ENCODE results near the gene SMPD1. TPM values are rescaled to one million over a fixed set of nuclear protein-coding genes. Genes with fewer than 3 reads are reported as not detected.

Gene SMPD1
- total RNA-seq, 1 donor from 2014 or later, result 38.5 TPM

DNA sequence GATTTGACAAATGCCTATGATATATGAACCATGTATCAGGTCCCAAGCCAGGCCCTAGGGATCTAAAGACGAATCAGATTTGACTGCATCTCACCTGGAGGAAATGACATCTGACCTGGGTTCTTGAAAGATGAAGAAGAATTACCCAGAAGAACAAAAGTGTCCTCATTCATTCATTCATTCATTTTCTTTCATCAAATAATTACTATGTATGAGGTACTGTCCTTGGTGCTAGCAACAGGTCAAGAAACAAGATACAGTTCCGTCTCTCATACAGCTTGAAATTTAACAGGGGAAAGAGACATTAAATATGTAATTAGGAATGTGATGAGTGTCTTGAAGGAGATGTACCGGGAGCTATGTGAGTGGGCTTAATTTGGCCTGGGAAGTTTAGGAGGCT, 30.4 kb downstream of the SMPD1 start:
- no peak overlapping the region for H3K4me3 Mint-ChIP-seq (ENCODE audit: unreplicated experiment)
- H3K9me3 Mint-ChIP-seq (ENCODE audit: unreplicated experiment), result no peaks in the 10 kb centered on the region
- H3K36me3 Mint-ChIP-seq (ENCODE audit: unreplicated experiment), result no peaks in the 10 kb centered on the region
- peaks cover 4% of the 10 kb centered on the region for H3K27me3 Mint-ChIP-seq (ENCODE audit: unreplicated experiment)
- H3K4me1 Mint-ChIP-seq (ENCODE audit: low read depth, unreplicated experiment), result peaks cover 3% of the 10 kb centered on the region
- TF ChIP-seq, protein P1, sequence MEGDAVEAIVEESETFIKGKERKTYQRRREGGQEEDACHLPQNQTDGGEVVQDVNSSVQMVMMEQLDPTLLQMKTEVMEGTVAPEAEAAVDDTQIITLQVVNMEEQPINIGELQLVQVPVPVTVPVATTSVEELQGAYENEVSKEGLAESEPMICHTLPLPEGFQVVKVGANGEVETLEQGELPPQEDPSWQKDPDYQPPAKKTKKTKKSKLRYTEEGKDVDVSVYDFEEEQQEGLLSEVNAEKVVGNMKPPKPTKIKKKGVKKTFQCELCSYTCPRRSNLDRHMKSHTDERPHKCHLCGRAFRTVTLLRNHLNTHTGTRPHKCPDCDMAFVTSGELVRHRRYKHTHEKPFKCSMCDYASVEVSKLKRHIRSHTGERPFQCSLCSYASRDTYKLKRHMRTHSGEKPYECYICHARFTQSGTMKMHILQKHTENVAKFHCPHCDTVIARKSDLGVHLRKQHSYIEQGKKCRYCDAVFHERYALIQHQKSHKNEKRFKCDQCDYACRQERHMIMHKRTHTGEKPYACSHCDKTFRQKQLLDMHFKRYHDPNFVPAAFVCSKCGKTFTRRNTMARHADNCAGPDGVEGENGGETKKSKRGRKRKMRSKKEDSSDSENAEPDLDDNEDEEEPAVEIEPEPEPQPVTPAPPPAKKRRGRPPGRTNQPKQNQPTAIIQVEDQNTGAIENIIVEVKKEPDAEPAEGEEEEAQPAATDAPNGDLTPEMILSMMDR (IDR thresholded peaks at IDR 0.05; ENCODE audit: partially characterized antibody, unreplicated experiment), result no peak
- no peak for DNase-seq
- H3K27ac Mint-ChIP-seq (ENCODE audit: unreplicated experiment), result no peak overlapping the region

DNA sequence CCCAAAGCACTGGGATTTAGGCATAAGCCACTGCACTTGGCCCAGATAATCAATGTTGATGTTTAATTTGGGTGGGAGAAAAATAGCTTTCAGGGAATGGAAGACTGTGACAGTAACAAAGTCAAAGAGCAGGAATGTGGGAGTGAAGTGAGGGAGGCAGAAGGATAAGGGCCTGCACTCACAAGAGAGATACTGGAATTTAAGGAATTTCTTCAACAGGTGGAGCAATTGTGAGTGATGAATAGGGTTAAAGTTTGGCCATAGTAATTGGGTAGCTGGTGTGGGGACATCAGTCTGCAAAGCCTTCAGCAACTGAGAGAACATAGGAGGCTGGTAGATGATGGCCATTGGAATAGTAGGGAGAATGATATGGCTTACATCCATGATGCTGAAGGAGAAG, 37.2 kb downstream of the SMPD1 start:
- DNase-seq, result no peak

DNA sequence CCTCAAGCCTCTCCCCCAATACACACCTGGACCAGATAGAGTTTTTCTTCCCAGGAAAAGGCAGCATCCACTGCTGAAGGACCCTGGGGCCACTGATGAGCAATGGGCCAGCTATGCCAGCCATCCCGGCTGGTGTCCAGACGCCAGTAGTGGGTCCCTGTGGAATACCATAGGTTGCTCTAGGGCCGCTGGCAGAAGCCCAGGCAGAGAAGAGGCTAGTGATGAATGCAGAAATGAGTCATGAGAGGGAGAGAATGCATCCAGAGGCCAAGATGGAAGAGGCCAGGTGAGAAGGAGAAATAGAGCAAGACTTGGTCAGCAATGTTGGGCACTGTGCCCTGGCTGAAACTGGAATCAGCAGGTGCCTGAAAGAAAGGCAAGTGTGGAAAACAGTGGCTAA, 41.6 kb downstream of the SMPD1 start:
- peaks cover 4% of the 10 kb centered on the region for H3K27me3 Mint-ChIP-seq (ENCODE audit: unreplicated experiment)
- H3K36me3 Mint-ChIP-seq (ENCODE audit: unreplicated experiment), result peaks cover 4% of the 10 kb centered on the region
- DNase-seq, result no peak
- H3K9me3 Mint-ChIP-seq (ENCODE audit: unreplicated experiment), result peaks cover 5% of the 10 kb centered on the region
- H3K4me3 Mint-ChIP-seq (ENCODE audit: unreplicated experiment), result no peak overlapping the region
- no peaks in the 10 kb centered on the region for H3K4me1 Mint-ChIP-seq (ENCODE audit: low read depth, unreplicated experiment)
- H3K27ac Mint-ChIP-seq (ENCODE audit: unreplicated experiment), result no peak overlapping the region
- TF ChIP-seq, protein P1 (IDR thresholded peaks at IDR 0.05; ENCODE audit: partially characterized antibody, unreplicated experiment), result no peak

More for the DNA sequence above, 37.2 kb downstream of the SMPD1 start:
- TF ChIP-seq, protein P1 (IDR thresholded peaks at IDR 0.05; ENCODE audit: partially characterized antibody, unreplicated experiment), result no peak
- Mint-ChIP-seq H3K4me3 (ENCODE audit: unreplicated experiment) (no peak overlapping the region), H3K36me3 (ENCODE audit: unreplicated experiment) (no peaks in the 10 kb centered on the region), H3K27ac (ENCODE audit: unreplicated experiment) (no peak overlapping the region), H3K4me1 (ENCODE audit: low read depth, unreplicated experiment) (no peaks in the 10 kb centered on the region), H3K27me3 (ENCODE audit: unreplicated experiment) (peaks cover 2% of the 10 kb centered on the region), H3K9me3 (ENCODE audit: unreplicated experiment) (no peaks in the 10 kb centered on the region)

DNA sequence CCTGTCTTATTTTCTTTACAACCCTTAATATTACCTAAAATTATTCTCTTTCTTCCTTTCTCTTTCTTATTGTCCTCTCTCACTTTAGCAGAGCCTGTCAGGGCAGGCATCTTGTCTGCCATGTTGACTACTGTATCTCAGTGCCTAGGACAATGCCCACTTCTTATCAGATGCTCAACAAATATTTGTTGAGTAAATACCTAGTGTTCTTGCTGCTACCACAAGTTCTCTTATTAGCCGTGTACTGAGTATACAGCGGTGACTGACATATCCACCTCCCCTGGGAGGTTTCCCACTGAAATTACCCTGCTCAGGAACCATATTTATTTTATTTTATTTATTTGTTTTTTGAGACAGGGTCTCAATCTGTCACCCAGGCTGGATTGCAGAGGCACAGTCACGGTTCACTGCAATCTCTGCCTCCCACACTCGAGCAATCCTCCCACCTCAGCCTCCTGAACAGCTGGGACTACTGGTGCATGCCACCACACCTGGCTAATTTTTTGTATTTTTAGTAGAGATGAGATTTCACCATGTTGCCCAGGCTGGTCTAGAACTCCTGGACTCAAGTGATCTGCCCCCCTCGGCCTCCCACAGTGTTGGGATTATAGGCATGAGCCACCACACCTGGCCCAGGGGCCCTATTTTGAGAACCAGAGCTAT, 43.9 kb downstream of the SMPD1 start:
- DNase-seq, result no peak
- H3K9me3 Mint-ChIP-seq (ENCODE audit: unreplicated experiment), result peaks cover 5% of the 10 kb centered on the region
- no peak overlapping the region for H3K27ac Mint-ChIP-seq (ENCODE audit: unreplicated experiment)
- peaks cover 4% of the 10 kb centered on the region for H3K36me3 Mint-ChIP-seq (ENCODE audit: unreplicated experiment)
- H3K27me3 Mint-ChIP-seq (ENCODE audit: unreplicated experiment), result peaks cover 4% of the 10 kb centered on the region
- TF ChIP-seq, protein P1 (IDR thresholded peaks at IDR 0.05; ENCODE audit: partially characterized antibody, unreplicated experiment), result no peak
- H3K4me1 Mint-ChIP-seq (ENCODE audit: low read depth, unreplicated experiment), result no peaks in the 10 kb centered on the region
- no peak overlapping the region for H3K4me3 Mint-ChIP-seq (ENCODE audit: unreplicated experiment)

- TF ChIP-seq, protein P1 (IDR thresholded peaks at IDR 0.05; ENCODE audit: partially characterized antibody, unreplicated experiment), result no peak
- peaks cover 5% of the 10 kb centered on the region for H3K9me3 Mint-ChIP-seq (ENCODE audit: unreplicated experiment)
- H3K4me3 Mint-ChIP-seq (ENCODE audit: unreplicated experiment), result no peak overlapping the region
- no peaks in the 10 kb centered on the region for H3K4me1 Mint-ChIP-seq (ENCODE audit: low read depth, unreplicated experiment)
- no peak overlapping the region for H3K27ac Mint-ChIP-seq (ENCODE audit: unreplicated experiment)
- peaks cover 2% of the 10 kb centered on the region for H3K27me3 Mint-ChIP-seq (ENCODE audit: unreplicated experiment)
- H3K36me3 Mint-ChIP-seq (ENCODE audit: unreplicated experiment), result peaks cover 4% of the 10 kb centered on the region
- no peak for DNase-seq
Measured at GRCh38 chr11:6437423-6437822, 47.1 kb downstream of the SMPD1 start.

Measured in glutamatergic neuron (in vitro differentiated cells).